Measurements from ENCODE around the gene PRKCA. TPM values are rescaled to one million over a fixed set of nuclear protein-coding genes. Genes with fewer than 3 reads are reported as not detected.

The PRKCA gene
- total and polyA plus RNA-seq, 10 of the 15 experiments (the other 5 are each of a cell fraction or from before 2014, with no cell fraction given), result 0.11 to 14.6 (median 0.72) TPM

GRCh38 chr17:66829386-66829864 is 527.0 kb downstream of the PRKCA start:
- Histone ChIP-seq H3K27me3 (replicated peaks in 1 of 2; ENCODE audit: control insufficient read depth in 2 of 2, insufficient read depth in 2 of 2, low read length in 1 of 2) (peaks cover 0 to 3% of the 10 kb centered on the region in 2 experiments; a peak in 2 of 4 replicates), H3K79me2 (ENCODE audit: control insufficient read depth, insufficient read depth, low read length) (no peaks in the 10 kb centered on the region), H3K9ac (ENCODE audit: control insufficient read depth, insufficient read depth, low read length) (no peak overlapping the region), H2AFZ (ENCODE audit: control insufficient read depth, low read depth, low read length) (no peak overlapping the region), H4K20me1 (ENCODE audit: control insufficient read depth, insufficient read depth) (no peaks in the 10 kb centered on the region), H3K27ac (ENCODE audit: control insufficient read depth, insufficient read depth) (no peak overlapping the region), H3K4me2 (ENCODE audit: control insufficient read depth, insufficient read depth) (no peak overlapping the region), H3K4me3 (no peak overlapping the region), H3K9me3 (replicated peaks; ENCODE audit: control insufficient read depth, insufficient read depth, low read length) (no peaks in the 10 kb centered on the region; the same call in 2 of the 3 replicates), H3K36me3 (ENCODE audit: control insufficient read depth in 2 of 2, insufficient read depth in 2 of 2, low read length in 1 of 2) (no peaks in the 10 kb centered on the region), H3K4me1 (ENCODE audit: control insufficient read depth, insufficient read depth, low read length) (no peaks in the 10 kb centered on the region)
- POLR2A ChIA-PET, result no interaction called here
- no peak for TF ChIP-seq RAD21 (IDR thresholded peaks at IDR 0.05; ENCODE audit: insufficient read depth, low read depth, low read length)
- TF ChIP-seq, protein P1, sequence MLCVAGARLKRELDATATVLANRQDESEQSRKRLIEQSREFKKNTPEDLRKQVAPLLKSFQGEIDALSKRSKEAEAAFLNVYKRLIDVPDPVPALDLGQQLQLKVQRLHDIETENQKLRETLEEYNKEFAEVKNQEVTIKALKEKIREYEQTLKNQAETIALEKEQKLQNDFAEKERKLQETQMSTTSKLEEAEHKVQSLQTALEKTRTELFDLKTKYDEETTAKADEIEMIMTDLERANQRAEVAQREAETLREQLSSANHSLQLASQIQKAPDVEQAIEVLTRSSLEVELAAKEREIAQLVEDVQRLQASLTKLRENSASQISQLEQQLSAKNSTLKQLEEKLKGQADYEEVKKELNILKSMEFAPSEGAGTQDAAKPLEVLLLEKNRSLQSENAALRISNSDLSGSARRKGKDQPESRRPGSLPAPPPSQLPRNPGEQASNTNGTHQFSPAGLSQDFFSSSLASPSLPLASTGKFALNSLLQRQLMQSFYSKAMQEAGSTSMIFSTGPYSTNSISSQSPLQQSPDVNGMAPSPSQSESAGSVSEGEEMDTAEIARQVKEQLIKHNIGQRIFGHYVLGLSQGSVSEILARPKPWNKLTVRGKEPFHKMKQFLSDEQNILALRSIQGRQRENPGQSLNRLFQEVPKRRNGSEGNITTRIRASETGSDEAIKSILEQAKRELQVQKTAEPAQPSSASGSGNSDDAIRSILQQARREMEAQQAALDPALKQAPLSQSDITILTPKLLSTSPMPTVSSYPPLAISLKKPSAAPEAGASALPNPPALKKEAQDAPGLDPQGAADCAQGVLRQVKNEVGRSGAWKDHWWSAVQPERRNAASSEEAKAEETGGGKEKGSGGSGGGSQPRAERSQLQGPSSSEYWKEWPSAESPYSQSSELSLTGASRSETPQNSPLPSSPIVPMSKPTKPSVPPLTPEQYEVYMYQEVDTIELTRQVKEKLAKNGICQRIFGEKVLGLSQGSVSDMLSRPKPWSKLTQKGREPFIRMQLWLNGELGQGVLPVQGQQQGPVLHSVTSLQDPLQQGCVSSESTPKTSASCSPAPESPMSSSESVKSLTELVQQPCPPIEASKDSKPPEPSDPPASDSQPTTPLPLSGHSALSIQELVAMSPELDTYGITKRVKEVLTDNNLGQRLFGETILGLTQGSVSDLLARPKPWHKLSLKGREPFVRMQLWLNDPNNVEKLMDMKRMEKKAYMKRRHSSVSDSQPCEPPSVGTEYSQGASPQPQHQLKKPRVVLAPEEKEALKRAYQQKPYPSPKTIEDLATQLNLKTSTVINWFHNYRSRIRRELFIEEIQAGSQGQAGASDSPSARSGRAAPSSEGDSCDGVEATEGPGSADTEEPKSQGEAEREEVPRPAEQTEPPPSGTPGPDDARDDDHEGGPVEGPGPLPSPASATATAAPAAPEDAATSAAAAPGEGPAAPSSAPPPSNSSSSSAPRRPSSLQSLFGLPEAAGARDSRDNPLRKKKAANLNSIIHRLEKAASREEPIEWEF (IDR thresholded peaks at IDR 0.05; ENCODE audit: insufficient replicate concordance, low read depth, low read length), result no peak
- TF ChIP-seq, protein P2, sequence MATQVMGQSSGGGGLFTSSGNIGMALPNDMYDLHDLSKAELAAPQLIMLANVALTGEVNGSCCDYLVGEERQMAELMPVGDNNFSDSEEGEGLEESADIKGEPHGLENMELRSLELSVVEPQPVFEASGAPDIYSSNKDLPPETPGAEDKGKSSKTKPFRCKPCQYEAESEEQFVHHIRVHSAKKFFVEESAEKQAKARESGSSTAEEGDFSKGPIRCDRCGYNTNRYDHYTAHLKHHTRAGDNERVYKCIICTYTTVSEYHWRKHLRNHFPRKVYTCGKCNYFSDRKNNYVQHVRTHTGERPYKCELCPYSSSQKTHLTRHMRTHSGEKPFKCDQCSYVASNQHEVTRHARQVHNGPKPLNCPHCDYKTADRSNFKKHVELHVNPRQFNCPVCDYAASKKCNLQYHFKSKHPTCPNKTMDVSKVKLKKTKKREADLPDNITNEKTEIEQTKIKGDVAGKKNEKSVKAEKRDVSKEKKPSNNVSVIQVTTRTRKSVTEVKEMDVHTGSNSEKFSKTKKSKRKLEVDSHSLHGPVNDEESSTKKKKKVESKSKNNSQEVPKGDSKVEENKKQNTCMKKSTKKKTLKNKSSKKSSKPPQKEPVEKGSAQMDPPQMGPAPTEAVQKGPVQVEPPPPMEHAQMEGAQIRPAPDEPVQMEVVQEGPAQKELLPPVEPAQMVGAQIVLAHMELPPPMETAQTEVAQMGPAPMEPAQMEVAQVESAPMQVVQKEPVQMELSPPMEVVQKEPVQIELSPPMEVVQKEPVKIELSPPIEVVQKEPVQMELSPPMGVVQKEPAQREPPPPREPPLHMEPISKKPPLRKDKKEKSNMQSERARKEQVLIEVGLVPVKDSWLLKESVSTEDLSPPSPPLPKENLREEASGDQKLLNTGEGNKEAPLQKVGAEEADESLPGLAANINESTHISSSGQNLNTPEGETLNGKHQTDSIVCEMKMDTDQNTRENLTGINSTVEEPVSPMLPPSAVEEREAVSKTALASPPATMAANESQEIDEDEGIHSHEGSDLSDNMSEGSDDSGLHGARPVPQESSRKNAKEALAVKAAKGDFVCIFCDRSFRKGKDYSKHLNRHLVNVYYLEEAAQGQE (IDR thresholded peaks at IDR 0.05; ENCODE audit: low read depth, low read length), result peak; percentile 95
- TF ChIP-seq ZNF24 (IDR thresholded peaks at IDR 0.05), result no peak
- SMC1A ChIA-PET (ENCODE audit: uncharacterized antibody, unreplicated experiment), result no interaction called here
- no peak for DNase-seq (ENCODE audit: low read depth, low spot score)
- 23% methylated on average over 18 of the region's 18 CpGs for WGBS (ENCODE audit: insufficient coverage, insufficient replicate concordance, low lambda C conversion rate, missing lambda C conversion rate)
- no peak for FAIRE-seq
- RAD21 ChIA-PET (ENCODE audit: unreplicated experiment), result no interaction called here
- intact Hi-C loops (cut with micrococcal nuclease; ENCODE audit: unreplicated experiment) (no loop called here), in situ Hi-C loops (cut with MboI) (no loop called here)
- no TSS peak for BruUV-seq (replicated peaks)
- peak; percentile 69 for ATAC-seq
- CTCF ChIA-PET, result no interaction called here

Data from GM12878 (cell line).